Stimulated activated naive CD8-positive, alpha-beta T cell treated with anti-CD3 and anti-CD28 coated beads, Interleukin-15, Interleukin-2, amounts not matched to agents 100 ng/mL and 50 ng/mL, for 24 hours (primary cell): ENCODE measurements around the gene LAMP5.

ENCODE experiments used
- H3K27ac Mint-ChIP-seq: one replicate; pipeline ENCODE4 v1.8.0; 2021; ENCODE audit warnings: mild to moderate bottlenecking, mixed read lengths
- H3K27me3 Mint-ChIP-seq: one replicate; pipeline ENCODE4 v1.8.0; 2021; ENCODE audit warnings: mixed read lengths
- H3K36me3 Mint-ChIP-seq: one replicate; pipeline ENCODE4 v1.8.0; 2021; ENCODE audit warnings: low read depth, mixed read lengths
- H3K4me1 Mint-ChIP-seq: one replicate; pipeline ENCODE4 v1.8.0; 2021; ENCODE audit warnings: low read depth, mixed read lengths
- H3K4me3 Mint-ChIP-seq: one replicate; pipeline ENCODE4 v1.8.0; 2021; ENCODE audit warnings: mild to moderate bottlenecking, mixed read lengths
- H3K9me3 Mint-ChIP-seq: one replicate; pipeline ENCODE4 v1.8.0; 2021; ENCODE audit warnings: mixed read lengths

Gene LAMP5, protein sequence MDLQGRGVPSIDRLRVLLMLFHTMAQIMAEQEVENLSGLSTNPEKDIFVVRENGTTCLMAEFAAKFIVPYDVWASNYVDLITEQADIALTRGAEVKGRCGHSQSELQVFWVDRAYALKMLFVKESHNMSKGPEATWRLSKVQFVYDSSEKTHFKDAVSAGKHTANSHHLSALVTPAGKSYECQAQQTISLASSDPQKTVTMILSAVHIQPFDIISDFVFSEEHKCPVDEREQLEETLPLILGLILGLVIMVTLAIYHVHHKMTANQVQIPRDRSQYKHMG

DNA sequence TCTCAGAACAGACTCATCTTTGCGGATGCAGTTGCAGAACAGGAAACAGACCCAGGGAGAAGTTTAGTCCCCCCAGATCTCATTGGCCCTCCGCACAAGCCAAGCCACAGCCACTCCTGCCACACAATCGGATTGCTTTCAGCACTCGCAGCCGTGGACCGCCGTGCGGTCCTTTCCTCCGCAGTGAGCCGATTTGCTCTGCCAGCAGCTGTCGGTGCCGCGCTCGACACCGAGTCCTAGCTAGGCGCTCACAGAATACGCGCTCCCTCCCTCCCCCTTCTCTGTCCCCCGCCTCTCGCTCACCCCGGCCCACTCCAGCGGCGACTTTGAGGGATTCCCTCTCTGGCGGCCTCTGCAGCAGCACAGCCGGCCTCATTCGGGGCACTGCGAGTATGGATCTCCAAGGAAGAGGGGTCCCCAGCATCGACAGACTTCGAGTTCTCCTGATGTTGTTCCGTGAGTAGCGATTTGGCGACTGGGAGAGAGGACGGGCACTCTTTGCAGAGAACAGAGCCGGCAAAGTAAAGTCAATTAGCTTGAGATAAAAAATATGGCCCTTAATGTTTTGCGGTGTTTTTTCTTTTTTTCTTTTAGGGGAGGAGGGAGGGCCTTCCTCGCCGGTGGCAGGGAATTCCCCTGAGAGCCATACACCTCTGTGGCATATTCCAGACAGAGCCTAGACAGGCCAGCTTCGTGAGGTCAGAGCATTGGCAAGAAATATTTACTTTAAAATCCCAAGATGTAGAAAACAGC is at the start of gene LAMP5:
Gene LAMP5 (plus strand): TSS at position 130 of the 753 bp plus-strand sequence. CDS start 263 bp downstream, at position 393.
- Mint-ChIP-seq H3K27ac (no peak within 1 kb of the TSS), H3K27me3 (peaks cover 73% of the 10 kb centered on the region)

DNA sequence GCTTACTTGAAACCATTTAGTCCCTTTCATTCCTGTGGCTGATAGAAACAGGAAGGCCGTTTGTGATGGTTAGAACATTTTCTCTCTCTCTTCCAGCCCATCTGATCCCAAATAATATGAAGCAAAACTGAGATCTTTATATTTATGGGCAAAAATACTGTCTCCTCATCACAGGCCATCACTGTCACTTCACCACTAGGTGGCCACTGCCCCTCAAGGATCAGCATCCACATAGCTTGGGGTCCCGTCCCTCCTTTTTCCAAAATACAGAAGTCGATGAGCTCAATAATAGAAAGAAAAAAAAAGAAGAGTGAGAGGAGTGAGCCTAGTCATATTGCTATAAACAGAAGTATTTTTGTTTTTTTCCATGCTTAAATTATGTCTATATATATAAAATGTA is 46.4 kb upstream of the LAMP5 start:
- Mint-ChIP-seq H3K4me1 (no peaks in the 10 kb centered on the region), H3K27me3 (no peaks in the 10 kb centered on the region), H3K9me3 (no peaks in the 10 kb centered on the region), H3K4me3 (no peak overlapping the region), H3K36me3 (no peaks in the 10 kb centered on the region), H3K27ac (no peak overlapping the region)

More for the DNA sequence above, at the start of gene LAMP5:
- Mint-ChIP-seq H3K4me3 (no peak within 1 kb of the TSS), H3K36me3 (no peaks in the 10 kb centered on the region), H3K4me1 (no peaks in the 10 kb centered on the region), H3K9me3 (no peaks in the 10 kb centered on the region)

DNA sequence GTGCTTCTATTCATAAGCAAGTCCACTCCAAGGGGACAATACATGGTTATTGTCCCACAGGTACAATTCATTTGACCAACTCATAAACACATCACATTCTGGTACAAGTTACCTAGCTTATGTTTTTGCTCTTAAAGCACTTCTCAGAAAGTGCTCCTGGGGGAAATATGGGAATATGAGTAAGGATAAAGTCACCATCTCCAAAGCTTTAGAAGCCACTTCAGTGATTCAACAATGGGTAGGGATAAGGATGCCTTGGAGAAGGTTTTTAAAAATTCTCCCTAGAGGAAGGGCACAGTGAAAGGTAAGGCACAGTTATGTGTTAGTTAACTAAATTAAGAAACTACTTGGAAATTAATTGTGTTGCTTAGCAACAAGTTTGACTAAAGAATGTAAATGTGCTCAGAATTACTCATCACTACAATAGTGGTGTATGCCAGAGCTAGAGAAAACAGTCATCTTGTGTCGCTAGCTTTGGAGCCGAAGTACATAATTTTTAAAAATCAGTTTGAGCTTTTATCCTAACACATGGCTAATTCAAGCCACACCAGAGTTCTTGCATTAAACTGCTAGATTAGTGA is 39.5 kb upstream of the LAMP5 start:
- Mint-ChIP-seq H3K9me3 (no peaks in the 10 kb centered on the region), H3K36me3 (no peaks in the 10 kb centered on the region), H3K27me3 (no peaks in the 10 kb centered on the region), H3K27ac (no peak overlapping the region), H3K4me1 (no peaks in the 10 kb centered on the region), H3K4me3 (no peak overlapping the region)

DNA sequence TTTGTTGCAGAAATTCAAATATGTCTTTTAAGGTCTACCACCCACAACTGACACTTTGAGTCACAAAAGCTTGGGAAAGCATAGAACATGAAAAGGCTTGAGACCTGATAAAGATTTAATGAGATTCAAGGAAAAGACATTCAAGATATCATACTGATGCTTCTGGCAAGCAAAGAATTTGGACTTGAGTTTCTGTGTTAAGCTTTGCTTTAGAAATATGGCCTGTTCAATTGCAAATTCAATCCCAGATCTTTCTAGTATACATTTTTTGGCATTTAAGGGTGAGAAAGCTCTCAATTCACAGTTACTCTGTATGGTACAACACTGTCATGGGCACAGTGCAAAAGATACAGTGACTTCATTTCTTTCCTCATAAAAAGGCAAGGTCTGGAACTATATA is 38.9 kb upstream of the LAMP5 start:
- Mint-ChIP-seq H3K27me3 (no peaks in the 10 kb centered on the region), H3K36me3 (no peaks in the 10 kb centered on the region), H3K9me3 (no peaks in the 10 kb centered on the region), H3K4me1 (no peaks in the 10 kb centered on the region), H3K4me3 (no peak overlapping the region), H3K27ac (no peak overlapping the region)

DNA sequence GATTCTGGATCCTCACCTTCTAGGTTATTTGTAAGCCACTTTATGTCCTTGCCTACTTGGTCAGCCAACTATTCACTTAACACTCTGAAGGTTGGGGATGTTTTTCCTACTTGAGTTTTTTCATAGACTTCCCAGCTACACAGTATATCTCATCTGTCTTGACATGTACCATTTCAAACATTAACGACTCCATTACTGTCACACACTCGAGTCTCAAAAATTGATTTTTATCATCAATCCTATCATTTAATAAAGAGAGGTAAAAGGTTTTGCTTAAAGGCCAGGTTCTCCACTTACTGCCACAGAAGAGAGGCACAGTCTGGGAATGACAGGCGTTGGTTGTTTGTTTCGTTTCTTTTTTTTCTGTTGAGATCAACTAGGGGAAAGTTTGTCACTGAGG is 38.2 kb upstream of the LAMP5 start:
- Mint-ChIP-seq H3K4me1 (no peaks in the 10 kb centered on the region), H3K36me3 (no peaks in the 10 kb centered on the region), H3K4me3 (no peak overlapping the region), H3K9me3 (no peaks in the 10 kb centered on the region), H3K27me3 (no peaks in the 10 kb centered on the region), H3K27ac (no peak overlapping the region)

DNA sequence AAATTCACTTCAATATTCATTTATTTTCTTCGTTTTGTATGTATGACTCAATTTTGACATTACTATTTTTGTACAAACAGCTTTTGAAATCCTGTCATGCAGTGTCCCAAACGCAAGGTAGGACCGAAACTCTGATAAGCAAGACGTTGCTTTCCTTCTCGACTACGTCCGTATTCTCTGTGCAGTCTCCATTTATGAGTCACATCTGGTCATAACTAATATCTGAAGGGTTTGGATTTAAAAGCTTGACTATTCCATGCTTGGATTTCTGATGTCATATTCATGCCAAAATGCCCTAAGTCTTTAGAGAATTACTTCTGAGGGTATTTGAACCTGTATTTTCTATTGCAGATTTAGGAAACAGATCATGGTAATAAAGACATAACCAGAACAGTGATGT is 37.8 kb upstream of the LAMP5 start:
- H3K4me1 Mint-ChIP-seq: no peaks in the 10 kb centered on the region
- no peak overlapping the region for H3K27ac Mint-ChIP-seq
- no peaks in the 10 kb centered on the region for H3K27me3 Mint-ChIP-seq
- no peak overlapping the region for H3K4me3 Mint-ChIP-seq
- no peaks in the 10 kb centered on the region for H3K9me3 Mint-ChIP-seq
- H3K36me3 Mint-ChIP-seq: no peaks in the 10 kb centered on the region

DNA sequence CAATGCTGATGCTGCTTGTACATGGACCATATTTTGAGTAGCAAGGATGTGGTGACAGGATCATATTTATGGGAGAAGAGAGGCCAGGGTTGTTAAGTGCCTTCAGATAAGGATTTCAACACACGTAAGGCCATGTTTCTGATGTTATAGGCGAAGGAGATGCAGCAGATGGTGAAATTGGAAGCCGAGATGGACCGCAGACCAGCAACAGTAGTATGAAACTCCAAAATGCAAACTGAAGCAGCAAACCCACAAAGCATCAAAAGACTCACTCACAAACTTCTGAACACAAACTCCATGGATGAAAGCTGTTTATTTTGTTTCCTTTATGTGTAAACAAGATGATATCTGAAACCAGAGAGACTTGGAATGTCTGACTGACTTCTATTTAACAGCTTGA is 35.6 kb upstream of the LAMP5 start:
- H3K9me3 Mint-ChIP-seq: peaks cover 5% of the 10 kb centered on the region
- no peaks in the 10 kb centered on the region for H3K36me3 Mint-ChIP-seq
- no peak overlapping the region for H3K4me3 Mint-ChIP-seq
- no peak overlapping the region for H3K27ac Mint-ChIP-seq
- peaks cover 9% of the 10 kb centered on the region for H3K4me1 Mint-ChIP-seq
- H3K27me3 Mint-ChIP-seq: no peaks in the 10 kb centered on the region

DNA sequence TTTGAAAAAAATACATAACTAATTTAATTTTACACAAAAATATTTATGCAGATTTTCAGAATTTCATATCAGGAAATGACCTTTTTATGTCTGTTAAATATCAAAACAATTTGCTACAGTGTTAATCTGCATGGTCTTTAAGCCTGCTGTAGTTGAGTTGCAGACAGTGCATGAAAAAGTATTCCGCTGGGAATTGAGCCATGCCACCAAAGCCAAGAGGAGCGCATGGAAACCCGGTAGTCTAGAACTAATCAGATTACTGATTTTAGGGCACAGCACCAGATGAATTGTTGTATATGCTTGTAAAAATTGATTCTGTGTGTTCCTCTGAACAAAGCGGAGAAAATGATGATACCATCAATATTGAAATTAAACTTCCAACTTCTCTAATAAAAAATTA is 34.3 kb upstream of the LAMP5 start:
- peaks cover 5% of the 10 kb centered on the region for H3K9me3 Mint-ChIP-seq
- no peak overlapping the region for H3K4me3 Mint-ChIP-seq
- no peaks in the 10 kb centered on the region for H3K27me3 Mint-ChIP-seq
- peaks cover 9% of the 10 kb centered on the region for H3K4me1 Mint-ChIP-seq
- H3K36me3 Mint-ChIP-seq: no peaks in the 10 kb centered on the region
- H3K27ac Mint-ChIP-seq: no peak overlapping the region

DNA sequence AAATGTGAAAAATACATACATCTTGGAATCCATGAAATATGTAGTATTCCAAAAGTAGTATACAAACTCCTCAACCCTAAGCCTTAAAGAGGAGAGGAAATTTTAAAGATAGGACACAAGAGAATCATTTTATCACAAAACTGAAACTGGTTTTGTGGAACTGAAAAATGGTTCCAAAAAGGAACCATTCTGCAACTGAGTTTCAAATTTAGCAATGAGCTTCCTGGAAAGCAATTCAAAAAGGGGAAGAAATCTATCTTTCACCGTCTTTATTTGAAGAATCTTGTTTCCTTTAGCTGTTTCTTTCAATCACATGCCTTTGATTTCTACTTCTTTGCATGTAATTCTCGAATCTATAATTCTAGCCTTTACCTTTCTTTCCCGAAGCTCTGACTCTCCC is 32.2 kb upstream of the LAMP5 start:
- no peaks in the 10 kb centered on the region for H3K27me3 Mint-ChIP-seq
- no peak overlapping the region for H3K4me3 Mint-ChIP-seq
- peaks cover 5% of the 10 kb centered on the region for H3K9me3 Mint-ChIP-seq
- peaks cover 9% of the 10 kb centered on the region for H3K4me1 Mint-ChIP-seq
- H3K36me3 Mint-ChIP-seq: no peaks in the 10 kb centered on the region
- H3K27ac Mint-ChIP-seq: no peak overlapping the region

DNA sequence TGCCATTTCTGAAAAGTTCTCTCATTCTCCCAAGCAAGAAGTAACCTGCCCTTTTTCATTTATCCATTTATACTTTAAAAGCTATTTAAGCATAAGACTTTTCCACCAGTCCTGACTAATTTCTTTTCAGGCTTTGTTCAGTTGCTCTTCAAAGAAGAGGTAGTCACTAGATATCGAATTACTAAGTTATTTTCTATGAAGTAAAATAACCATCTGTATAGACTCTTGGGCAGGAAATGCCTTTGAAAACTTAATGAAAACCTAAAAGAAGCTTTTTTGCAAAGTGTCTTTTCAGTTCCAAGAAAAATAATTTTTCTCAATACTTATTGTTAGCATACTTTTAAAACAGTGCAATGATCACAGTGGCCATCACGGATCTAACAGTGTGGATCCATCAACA is 31.3 kb upstream of the LAMP5 start:
- Mint-ChIP-seq H3K36me3 (no peaks in the 10 kb centered on the region), H3K9me3 (peaks cover 5% of the 10 kb centered on the region), H3K27ac (no peak overlapping the region), H3K4me3 (no peak overlapping the region), H3K4me1 (peaks cover 9% of the 10 kb centered on the region), H3K27me3 (no peaks in the 10 kb centered on the region)

DNA sequence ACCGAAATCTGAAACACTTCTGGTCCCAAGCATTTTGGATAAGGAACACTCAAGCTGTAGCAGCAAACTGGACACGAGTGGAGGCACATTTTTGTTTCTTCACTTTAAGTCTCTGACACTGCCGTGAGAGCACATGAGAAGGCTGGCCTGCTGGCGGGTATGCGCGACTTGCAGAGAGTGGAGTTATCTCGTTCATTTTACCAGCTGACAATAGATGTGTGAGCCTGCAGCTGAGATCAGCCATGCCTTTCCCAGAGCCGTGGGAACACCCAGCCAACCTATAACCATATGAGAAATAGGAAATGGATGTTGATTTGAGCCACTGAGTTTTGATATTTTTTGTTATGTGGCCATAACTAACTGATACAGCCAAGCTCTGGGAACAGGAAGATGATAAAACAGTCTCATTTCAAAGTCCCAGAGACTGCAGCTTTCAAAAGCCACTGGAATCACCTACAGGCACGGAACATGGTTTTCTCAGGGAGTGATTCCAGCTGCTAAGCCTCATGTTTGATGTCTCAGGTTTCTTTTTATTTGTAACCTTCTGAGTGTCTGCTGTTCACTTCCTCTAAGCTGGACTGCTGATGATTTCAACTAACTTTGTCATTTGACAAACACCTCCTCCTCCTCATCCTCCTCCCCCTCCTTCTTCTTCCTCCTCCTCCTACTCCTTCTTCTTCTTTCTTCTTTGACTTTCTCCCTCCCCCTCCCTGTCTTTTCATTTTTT is 28.6 kb upstream of the LAMP5 start:
- Mint-ChIP-seq H3K9me3 (peaks cover 9% of the 10 kb centered on the region), H3K4me1 (peaks cover 9% of the 10 kb centered on the region), H3K36me3 (no peaks in the 10 kb centered on the region), H3K4me3 (no peak overlapping the region), H3K27ac (no peak overlapping the region), H3K27me3 (no peaks in the 10 kb centered on the region)

DNA sequence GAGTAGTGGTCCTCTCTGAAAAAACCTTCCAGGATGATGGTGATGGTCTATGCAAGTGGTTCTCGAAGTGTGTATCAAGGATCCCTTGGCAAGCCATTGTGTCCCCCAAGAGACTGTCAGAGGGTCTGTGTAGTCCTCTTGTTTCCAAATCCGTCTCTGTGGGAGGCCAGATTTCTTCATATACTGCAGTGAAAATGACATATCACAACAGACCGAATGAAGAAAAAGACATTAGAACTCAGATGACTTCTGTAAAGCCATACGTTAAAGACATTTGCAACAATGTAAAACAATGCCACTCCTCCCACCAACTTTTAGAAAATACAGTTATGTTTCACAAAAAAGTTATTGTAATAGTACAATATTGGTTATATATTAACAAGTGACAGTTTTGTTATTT is 27.2 kb upstream of the LAMP5 start:
- H3K4me3 Mint-ChIP-seq: no peak overlapping the region
- peaks cover 9% of the 10 kb centered on the region for H3K9me3 Mint-ChIP-seq
- H3K36me3 Mint-ChIP-seq: no peaks in the 10 kb centered on the region
- H3K27me3 Mint-ChIP-seq: no peaks in the 10 kb centered on the region
- no peak overlapping the region for H3K27ac Mint-ChIP-seq
- peaks cover 6% of the 10 kb centered on the region for H3K4me1 Mint-ChIP-seq

DNA sequence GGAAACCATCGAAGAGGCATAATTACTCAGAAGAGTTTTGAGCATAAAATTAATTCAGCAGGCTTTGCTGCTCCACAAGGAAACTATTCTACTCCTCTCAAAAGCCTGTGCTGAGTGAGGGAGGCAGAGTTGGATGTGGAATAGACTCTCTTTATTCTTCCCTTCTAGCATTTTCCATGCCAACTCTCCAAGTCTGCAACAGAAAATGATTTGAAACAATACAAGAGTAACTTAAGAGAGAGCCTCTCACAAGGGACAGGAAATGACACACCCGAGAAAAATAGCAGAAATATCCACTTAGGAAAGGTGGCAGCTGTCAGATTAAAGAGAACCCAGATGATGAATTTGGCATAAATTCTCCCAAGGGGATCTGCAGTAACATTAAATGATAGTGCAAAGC is 26.3 kb upstream of the LAMP5 start:
- Mint-ChIP-seq H3K9me3 (peaks cover 4% of the 10 kb centered on the region), H3K27me3 (no peaks in the 10 kb centered on the region), H3K4me3 (no peak overlapping the region), H3K27ac (no peak overlapping the region), H3K36me3 (no peaks in the 10 kb centered on the region), H3K4me1 (no peaks in the 10 kb centered on the region)

DNA sequence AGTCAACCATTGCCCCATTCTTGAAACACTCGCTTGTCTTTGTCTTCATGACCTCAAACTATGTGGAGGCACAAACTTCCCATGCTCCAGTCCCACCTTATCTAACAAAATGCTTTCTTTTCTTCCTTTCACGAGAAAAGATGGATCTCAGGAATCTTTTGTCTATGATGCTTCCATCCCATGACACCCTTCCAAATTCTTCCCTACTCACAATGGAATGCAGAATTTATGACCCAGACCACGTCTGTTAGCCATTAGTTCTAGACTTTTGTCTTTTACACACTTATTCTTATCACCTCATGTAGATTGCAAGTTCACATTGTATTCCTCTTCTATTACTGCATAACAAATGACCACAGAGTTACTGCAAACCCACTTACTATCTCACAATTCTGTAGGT is 24.2 kb upstream of the LAMP5 start:
- Mint-ChIP-seq H3K9me3 (peaks cover 13% of the 10 kb centered on the region), H3K4me3 (no peak overlapping the region), H3K27me3 (no peaks in the 10 kb centered on the region), H3K27ac (no peak overlapping the region), H3K4me1 (no peaks in the 10 kb centered on the region), H3K36me3 (no peaks in the 10 kb centered on the region)

DNA sequence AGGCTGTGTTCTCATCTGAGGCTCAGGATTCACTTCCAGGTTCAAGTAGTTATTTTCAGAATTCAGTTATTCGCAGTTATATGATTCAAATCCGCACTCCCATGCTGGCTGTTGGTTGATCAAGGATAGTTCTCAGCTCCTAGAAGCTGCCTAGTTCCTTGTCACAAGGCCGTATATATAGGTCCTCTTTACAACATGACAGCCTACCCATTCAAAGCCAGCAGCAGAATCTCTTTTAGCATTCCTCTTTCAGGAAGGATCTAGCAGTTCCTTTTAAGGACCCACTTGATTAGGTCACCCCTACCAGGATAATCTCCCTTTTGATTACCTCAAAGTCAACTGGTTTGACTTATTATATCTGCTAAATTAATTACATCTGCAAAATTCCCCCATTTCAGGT is 23.8 kb upstream of the LAMP5 start:
- no peaks in the 10 kb centered on the region for H3K4me1 Mint-ChIP-seq
- H3K36me3 Mint-ChIP-seq: no peaks in the 10 kb centered on the region
- H3K4me3 Mint-ChIP-seq: no peak overlapping the region
- H3K9me3 Mint-ChIP-seq: peaks cover 13% of the 10 kb centered on the region
- no peak overlapping the region for H3K27ac Mint-ChIP-seq
- no peaks in the 10 kb centered on the region for H3K27me3 Mint-ChIP-seq
